ENCODE data around the gene DOK5. TPM values are rescaled to one million over a fixed set of nuclear protein-coding genes. Genes with fewer than 3 reads are reported as not detected.

DOK5 gene
- total RNA-seq, 4 donors from 2014 or later = 1.4 to 9.8 TPM; not detected in 2

DNA sequence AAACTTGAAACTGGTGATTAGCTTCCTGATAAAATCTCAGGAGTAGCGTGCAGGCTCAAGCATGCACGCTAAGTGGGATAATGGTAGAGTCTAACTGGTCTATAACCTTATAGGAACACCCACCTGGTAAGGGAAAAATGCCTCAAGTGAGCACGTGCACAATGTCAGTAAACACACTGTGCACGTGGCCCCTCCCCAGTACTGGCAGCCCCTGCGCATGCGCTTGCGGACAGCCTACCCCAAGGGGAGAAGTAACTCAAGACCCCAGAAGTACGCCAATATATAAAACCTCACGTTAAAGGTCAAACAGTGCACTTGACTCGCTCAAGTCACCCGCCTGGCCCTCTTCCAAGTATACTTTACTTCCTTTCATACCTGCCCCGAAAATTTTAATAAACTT lies 23.1 kb upstream of the DOK5 start:
- H3K36me3 ChIP-seq = no peaks in the 10 kb centered on the region
- H3K27me3 ChIP-seq = peaks cover 0 to 4% of the 10 kb centered on the region in 2 donors
- H3K27ac ChIP-seq = no peak overlapping the region
- TF ChIP-seq, protein P1, sequence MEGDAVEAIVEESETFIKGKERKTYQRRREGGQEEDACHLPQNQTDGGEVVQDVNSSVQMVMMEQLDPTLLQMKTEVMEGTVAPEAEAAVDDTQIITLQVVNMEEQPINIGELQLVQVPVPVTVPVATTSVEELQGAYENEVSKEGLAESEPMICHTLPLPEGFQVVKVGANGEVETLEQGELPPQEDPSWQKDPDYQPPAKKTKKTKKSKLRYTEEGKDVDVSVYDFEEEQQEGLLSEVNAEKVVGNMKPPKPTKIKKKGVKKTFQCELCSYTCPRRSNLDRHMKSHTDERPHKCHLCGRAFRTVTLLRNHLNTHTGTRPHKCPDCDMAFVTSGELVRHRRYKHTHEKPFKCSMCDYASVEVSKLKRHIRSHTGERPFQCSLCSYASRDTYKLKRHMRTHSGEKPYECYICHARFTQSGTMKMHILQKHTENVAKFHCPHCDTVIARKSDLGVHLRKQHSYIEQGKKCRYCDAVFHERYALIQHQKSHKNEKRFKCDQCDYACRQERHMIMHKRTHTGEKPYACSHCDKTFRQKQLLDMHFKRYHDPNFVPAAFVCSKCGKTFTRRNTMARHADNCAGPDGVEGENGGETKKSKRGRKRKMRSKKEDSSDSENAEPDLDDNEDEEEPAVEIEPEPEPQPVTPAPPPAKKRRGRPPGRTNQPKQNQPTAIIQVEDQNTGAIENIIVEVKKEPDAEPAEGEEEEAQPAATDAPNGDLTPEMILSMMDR (IDR thresholded peaks at IDR 0.05) = no peak
- no peak for TF ChIP-seq POLR2A (IDR thresholded peaks at IDR 0.05)
- intact Hi-C loops (cut with DNase I; ENCODE audit: low total_unique reads) = no loop called here
- no peaks in the 10 kb centered on the region for H3K4me1 ChIP-seq
- H3K9me3 ChIP-seq = no peaks in the 10 kb centered on the region
- no peak for DNase-seq
- no peak overlapping the region for H3K4me3 ChIP-seq

DNA sequence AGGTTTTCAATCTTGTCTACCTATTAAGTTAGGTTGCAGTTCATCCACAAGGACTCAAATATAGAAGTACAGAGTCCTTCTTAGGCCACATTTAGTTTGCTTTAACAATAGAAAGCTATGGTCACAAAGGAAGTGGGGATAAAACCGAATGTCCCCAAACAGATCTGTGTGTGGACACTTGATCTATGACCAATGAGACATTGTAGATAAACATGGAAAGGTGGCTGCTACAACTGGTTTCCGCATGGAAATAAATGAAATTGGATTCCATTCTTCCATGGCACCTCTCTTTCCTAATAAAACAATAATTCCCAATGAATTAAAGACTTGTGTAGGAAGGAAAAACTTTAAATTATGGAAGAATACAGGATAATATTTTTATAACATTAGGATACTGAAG lies 20.4 kb upstream of the DOK5 start:
- H3K9me3 ChIP-seq = no peaks in the 10 kb centered on the region
- no peak overlapping the region for H3K27ac ChIP-seq
- no peak for TF ChIP-seq POLR2A (IDR thresholded peaks at IDR 0.05)
- TF ChIP-seq, protein P1 (IDR thresholded peaks at IDR 0.05) = no peak
- no peak overlapping the region for H3K4me3 ChIP-seq
- peaks cover 0 to 4% of the 10 kb centered on the region in 2 donors for H3K27me3 ChIP-seq
- intact Hi-C loops (cut with DNase I; ENCODE audit: low total_unique reads) = no loop called here
- H3K4me1 ChIP-seq = no peaks in the 10 kb centered on the region
- no peak for DNase-seq
- H3K36me3 ChIP-seq = no peaks in the 10 kb centered on the region

DNA sequence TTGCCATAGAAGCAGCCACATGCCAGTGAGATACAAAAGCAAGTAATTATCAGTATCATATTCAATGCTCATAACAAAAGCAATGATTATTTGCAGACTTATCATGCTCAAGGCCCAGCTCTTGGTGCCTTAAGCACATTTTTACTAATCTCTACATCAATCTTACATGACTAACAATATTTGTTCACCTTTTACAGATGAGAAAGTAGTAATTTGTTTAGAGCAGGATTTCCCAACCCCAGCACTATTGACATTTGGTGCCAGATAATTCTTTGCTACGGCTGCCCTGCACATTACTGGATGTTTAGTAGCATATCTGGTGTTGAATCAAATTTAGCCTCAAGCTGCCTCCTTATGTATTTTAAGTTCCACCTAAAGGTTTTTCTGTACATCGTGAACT lies 19.0 kb upstream of the DOK5 start:
- Histone ChIP-seq H3K4me3 (no peak overlapping the region), H3K27me3 (no peaks in the 10 kb centered on the region), H3K9me3 (no peaks in the 10 kb centered on the region), H3K36me3 (no peaks in the 10 kb centered on the region), H3K4me1 (no peaks in the 10 kb centered on the region), H3K27ac (no peak overlapping the region)
- no peak for DNase-seq
- TF ChIP-seq, protein P1 (IDR thresholded peaks at IDR 0.05) = no peak
- no peak for TF ChIP-seq POLR2A (IDR thresholded peaks at IDR 0.05)
- intact Hi-C loops (cut with DNase I; ENCODE audit: low total_unique reads) = no loop called here

DNA sequence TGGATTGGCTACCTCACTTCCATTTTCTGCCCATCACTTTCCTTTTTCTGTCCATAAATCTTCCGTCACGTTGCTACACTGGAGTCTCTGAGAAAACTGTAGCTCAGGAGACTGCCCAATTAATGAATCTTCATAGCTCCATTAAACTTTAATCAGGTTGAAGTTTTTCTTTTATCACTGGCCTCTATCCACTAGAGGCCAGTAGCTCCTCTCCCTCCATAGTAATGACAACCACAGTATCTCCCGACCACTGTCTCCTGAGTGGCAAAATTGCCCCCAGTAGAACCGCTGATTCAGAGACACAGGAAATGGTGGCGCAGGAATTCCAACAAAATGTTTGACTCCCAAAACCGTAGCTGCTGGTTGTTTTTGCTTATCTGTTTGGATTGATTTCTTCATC lies 18.4 kb upstream of the DOK5 start:
- no peaks in the 10 kb centered on the region for H3K4me1 ChIP-seq
- no peaks in the 10 kb centered on the region for H3K27me3 ChIP-seq
- TF ChIP-seq, protein P1 (IDR thresholded peaks at IDR 0.05) = no peak
- no peak for TF ChIP-seq POLR2A (IDR thresholded peaks at IDR 0.05)
- no peak overlapping the region for H3K27ac ChIP-seq
- DNase-seq = no peak
- no peaks in the 10 kb centered on the region for H3K36me3 ChIP-seq
- H3K4me3 ChIP-seq = no peak overlapping the region
- no peaks in the 10 kb centered on the region for H3K9me3 ChIP-seq
- intact Hi-C loops (cut with DNase I; ENCODE audit: low total_unique reads) = no loop called here

DNA sequence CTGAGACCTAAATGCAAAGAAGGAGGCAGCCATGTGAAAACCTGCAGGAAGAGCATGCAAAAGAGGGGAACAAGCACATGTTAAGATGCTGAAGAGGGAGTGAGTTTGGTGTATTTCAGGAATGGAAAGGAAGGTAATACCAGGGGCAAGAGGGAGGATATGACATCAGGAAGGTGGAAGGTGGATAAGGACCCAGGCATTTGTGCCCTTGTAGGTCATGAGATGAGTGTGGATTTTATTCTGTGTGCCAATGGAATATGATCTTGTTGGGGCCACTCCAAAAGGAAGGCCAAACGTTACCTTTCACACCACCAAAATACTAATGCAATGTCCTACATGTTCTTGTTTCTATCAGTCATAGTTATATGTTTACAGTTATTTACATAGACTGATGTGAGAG lies 17.2 kb upstream of the DOK5 start:
- H3K9me3 ChIP-seq = no peaks in the 10 kb centered on the region
- intact Hi-C loops (cut with DNase I; ENCODE audit: low total_unique reads) = no loop called here
- DNase-seq = no peak
- no peaks in the 10 kb centered on the region for H3K4me1 ChIP-seq
- H3K27me3 ChIP-seq = no peaks in the 10 kb centered on the region
- H3K36me3 ChIP-seq = no peaks in the 10 kb centered on the region
- no peak overlapping the region for H3K27ac ChIP-seq
- TF ChIP-seq, protein P1 (IDR thresholded peaks at IDR 0.05) = no peak
- TF ChIP-seq POLR2A (IDR thresholded peaks at IDR 0.05) = no peak
- no peak overlapping the region for H3K4me3 ChIP-seq

Data from uterus (tissue), 4 donors.